ENCODE results near the gene KCNIP1. TPM values are rescaled to one million over a fixed set of nuclear protein-coding genes. Genes with fewer than 3 reads are reported as not detected.

KCNIP1 gene
- total RNA-seq, 1 experiment from 2014 or later = not detected

DNA sequence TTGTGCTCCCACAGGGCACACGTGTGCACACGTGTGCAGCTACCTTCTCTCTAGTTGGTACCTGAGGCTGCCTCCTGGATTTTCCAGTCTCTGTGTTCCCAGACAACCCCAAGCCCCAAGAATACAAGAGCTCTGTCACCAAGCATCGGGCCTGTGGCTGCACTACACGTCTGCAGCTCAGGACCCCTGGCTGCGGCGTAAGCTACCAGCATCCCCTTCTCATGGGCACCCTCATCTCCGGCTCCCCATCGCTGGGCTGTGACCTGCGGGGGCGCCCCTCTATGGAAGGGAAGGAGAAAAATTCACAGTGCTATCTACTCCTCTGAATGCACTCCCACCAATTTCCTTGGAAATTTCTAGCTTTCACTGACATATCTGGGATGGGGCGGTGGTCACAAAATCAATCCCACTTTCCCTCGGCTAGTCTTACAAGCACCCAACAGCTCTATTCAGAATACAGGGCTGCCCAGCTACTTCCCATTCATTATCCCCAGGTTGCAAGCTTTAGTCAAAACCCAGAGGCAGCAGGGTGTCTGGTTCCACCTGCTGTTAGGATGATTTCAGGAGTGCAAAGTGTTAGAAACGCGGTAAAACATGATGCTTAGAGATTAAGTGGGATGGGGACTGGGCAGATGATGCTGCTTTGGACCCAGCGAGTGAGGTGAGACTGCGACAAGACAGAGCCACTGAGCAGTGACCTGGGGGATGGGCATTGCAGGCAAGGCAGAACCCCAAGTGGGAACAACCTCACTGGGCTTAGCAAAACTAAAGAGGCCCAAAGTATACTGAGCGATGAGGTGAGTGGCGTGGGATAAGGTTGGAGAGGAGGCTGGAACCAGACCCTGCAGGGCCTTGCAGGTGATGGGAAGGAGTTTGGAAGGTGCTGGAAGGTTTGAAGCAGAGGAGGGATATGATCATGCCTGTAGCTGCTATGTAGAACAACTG lies 121.7 kb downstream of the KCNIP1 start:
- no TSS peak for BruUV-seq (replicated peaks)
- POLR2A ChIA-PET = no interaction called here
- no peaks in the 10 kb centered on the region for H3K4me1 ChIP-seq (ENCODE audit: control insufficient read depth, insufficient read depth, low read length)
- H3K36me3 ChIP-seq (ENCODE audit: control insufficient read depth, insufficient read depth, low read length) = no peaks in the 10 kb centered on the region
- H3K9me3 ChIP-seq (ENCODE audit: control insufficient read depth, insufficient read depth, low read depth, low read length) = no peaks in the 10 kb centered on the region
- CTCF ChIA-PET = interaction anchor here (0.6 to 0.7 kb wide), 2 partner anchors 8 to 215 kb away, joined by 4 to 5 read pairs; no protein-coding TSS in a partner anchor
- in situ Hi-C loops (cut with HindIII; ENCODE audit: low pct_unique_long_range_greater_than_20kb, low sequenced_read_pairs) (no loop called here), intact Hi-C loops (cut with micrococcal nuclease; ENCODE audit: unreplicated experiment) (no loop called here)
- TF ChIP-seq, protein P1, sequence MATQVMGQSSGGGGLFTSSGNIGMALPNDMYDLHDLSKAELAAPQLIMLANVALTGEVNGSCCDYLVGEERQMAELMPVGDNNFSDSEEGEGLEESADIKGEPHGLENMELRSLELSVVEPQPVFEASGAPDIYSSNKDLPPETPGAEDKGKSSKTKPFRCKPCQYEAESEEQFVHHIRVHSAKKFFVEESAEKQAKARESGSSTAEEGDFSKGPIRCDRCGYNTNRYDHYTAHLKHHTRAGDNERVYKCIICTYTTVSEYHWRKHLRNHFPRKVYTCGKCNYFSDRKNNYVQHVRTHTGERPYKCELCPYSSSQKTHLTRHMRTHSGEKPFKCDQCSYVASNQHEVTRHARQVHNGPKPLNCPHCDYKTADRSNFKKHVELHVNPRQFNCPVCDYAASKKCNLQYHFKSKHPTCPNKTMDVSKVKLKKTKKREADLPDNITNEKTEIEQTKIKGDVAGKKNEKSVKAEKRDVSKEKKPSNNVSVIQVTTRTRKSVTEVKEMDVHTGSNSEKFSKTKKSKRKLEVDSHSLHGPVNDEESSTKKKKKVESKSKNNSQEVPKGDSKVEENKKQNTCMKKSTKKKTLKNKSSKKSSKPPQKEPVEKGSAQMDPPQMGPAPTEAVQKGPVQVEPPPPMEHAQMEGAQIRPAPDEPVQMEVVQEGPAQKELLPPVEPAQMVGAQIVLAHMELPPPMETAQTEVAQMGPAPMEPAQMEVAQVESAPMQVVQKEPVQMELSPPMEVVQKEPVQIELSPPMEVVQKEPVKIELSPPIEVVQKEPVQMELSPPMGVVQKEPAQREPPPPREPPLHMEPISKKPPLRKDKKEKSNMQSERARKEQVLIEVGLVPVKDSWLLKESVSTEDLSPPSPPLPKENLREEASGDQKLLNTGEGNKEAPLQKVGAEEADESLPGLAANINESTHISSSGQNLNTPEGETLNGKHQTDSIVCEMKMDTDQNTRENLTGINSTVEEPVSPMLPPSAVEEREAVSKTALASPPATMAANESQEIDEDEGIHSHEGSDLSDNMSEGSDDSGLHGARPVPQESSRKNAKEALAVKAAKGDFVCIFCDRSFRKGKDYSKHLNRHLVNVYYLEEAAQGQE (IDR thresholded peaks at IDR 0.05; ENCODE audit: insufficient read depth in 1 of 2, low read depth in 2 of 2, low read length in 1 of 2) = no peak
- TF ChIP-seq, protein P2, sequence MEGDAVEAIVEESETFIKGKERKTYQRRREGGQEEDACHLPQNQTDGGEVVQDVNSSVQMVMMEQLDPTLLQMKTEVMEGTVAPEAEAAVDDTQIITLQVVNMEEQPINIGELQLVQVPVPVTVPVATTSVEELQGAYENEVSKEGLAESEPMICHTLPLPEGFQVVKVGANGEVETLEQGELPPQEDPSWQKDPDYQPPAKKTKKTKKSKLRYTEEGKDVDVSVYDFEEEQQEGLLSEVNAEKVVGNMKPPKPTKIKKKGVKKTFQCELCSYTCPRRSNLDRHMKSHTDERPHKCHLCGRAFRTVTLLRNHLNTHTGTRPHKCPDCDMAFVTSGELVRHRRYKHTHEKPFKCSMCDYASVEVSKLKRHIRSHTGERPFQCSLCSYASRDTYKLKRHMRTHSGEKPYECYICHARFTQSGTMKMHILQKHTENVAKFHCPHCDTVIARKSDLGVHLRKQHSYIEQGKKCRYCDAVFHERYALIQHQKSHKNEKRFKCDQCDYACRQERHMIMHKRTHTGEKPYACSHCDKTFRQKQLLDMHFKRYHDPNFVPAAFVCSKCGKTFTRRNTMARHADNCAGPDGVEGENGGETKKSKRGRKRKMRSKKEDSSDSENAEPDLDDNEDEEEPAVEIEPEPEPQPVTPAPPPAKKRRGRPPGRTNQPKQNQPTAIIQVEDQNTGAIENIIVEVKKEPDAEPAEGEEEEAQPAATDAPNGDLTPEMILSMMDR (IDR thresholded peaks at IDR 0.05) = no peak
- TF ChIP-seq POLR2AphosphoS5 (IDR thresholded peaks at IDR 0.05; ENCODE audit: low read depth, low read length) = no peak
- no peak for TF ChIP-seq SIN3A (IDR thresholded peaks at IDR 0.05; ENCODE audit: borderline replicate concordance, insufficient read depth, low read depth, low read length)
- TF ChIP-seq TCF7L2 (IDR thresholded peaks at IDR 0.05; ENCODE audit: low read depth, low read length) = no peak
- no peak overlapping the region for H3K27ac ChIP-seq (ENCODE audit: low read length)
- no peaks in the 10 kb centered on the region for H3K27me3 ChIP-seq (ENCODE audit: control insufficient read depth, insufficient read depth, low read length)
- ATAC-seq (no peak), DNase-seq (ENCODE audit: low read depth, low spot score) (no peak)
- no peak overlapping the region for H3K4me3 ChIP-seq (ENCODE audit: low read depth in 2 of 2, low read length in 2 of 2)

DNA sequence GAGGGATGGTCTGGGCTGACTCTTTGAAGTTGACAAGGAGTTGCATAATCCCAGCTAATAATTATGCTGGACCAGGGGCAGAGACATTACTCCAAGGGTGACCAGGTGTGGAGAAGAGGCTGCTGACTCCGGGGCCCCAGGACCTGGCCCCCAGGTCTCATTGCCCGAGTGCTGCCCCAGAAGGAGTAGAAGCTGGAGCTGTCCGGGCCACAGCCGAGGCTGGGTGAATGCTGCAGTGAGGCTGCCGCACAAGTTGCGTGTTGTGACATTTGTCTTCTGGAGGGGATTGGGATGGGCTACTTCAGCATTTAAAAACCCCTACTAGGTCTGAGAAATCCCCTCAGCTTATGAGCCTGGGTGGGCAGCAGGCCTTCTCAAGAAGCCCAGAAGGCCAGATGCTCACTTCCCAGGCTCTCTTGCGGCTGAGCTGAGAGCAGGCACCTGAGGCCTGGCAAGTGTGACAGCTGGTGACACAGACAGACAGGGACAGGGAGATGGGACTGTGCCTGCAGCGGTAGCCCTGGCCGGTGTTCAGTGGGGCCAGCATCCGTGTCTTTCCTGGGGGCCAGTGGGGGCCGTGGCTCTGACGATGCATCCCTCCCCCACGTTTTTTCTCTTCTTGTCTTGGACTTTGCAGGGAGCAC lies 122.8 kb downstream of the KCNIP1 start:
- ChIA-PET POLR2A (no interaction called here), CTCF (no interaction called here)
- ATAC-seq = no peak
- H3K9me3 ChIP-seq (ENCODE audit: control insufficient read depth, insufficient read depth, low read depth, low read length) = no peaks in the 10 kb centered on the region
- no peak overlapping the region for H3K4me3 ChIP-seq (ENCODE audit: low read depth in 2 of 2, low read length in 2 of 2)
- H3K27me3 ChIP-seq (ENCODE audit: control insufficient read depth, insufficient read depth, low read length) = no peaks in the 10 kb centered on the region
- intact Hi-C loops (cut with micrococcal nuclease; ENCODE audit: unreplicated experiment) = no loop called here
- H3K4me1 ChIP-seq (ENCODE audit: control insufficient read depth, insufficient read depth, low read length) = no peaks in the 10 kb centered on the region
- in situ Hi-C loops (cut with HindIII; ENCODE audit: low pct_unique_long_range_greater_than_20kb, low sequenced_read_pairs) = no loop called here
- BruUV-seq (replicated peaks) = no TSS peak
- no peak for DNase-seq (ENCODE audit: low read depth, low spot score)
- no peak for TF ChIP-seq TCF7L2 (IDR thresholded peaks at IDR 0.05; ENCODE audit: low read depth, low read length)
- TF ChIP-seq, protein P2 (IDR thresholded peaks at IDR 0.05) = no peak
- TF ChIP-seq POLR2AphosphoS5 (IDR thresholded peaks at IDR 0.05; ENCODE audit: low read depth, low read length) = no peak
- TF ChIP-seq SIN3A (IDR thresholded peaks at IDR 0.05; ENCODE audit: borderline replicate concordance, insufficient read depth, low read depth, low read length) = no peak
- TF ChIP-seq, protein P1 (IDR thresholded peaks at IDR 0.05; ENCODE audit: insufficient read depth in 1 of 2, low read depth in 2 of 2, low read length in 1 of 2) = no peak
- no peak overlapping the region for H3K27ac ChIP-seq (ENCODE audit: low read length)
- H3K36me3 ChIP-seq (ENCODE audit: control insufficient read depth, insufficient read depth, low read length) = no peaks in the 10 kb centered on the region

Measured in Panc1 (cell line).